Fibroblast of the aortic adventitia (primary cell): ENCODE measurements around the gene COBLL1. TPM values are rescaled to one million over a fixed set of nuclear protein-coding genes. Genes with fewer than 3 reads are reported as not detected.

ENCODE experiments used
- DNase-seq: peaks from one replicate; pipeline ENCODE4 v3.0.0-alpha.2; 2010; ENCODE audit warnings: low read depth
- H3K4me3 ChIP-seq: 2 replicates; pipeline ENCODE4 v1.5.1; 2011; ENCODE audit warnings: low read depth, mild to moderate bottlenecking, control low read depth, low read length, moderate library complexity
- total RNA-seq: library from RNA; depleted of rRNA; stranded (reverse); fragments of >200 nt; gene quantifications from 2 replicates; pipeline ENCODE4 v1.2.3, GENCODE V29; 2012; ENCODE audit warnings: low replicate concordance
- TF ChIP-seq, protein P1 (sequence below): IDR thresholded peaks from 2 replicates; pipeline ENCODE4 v1.5.1; 2011; ENCODE audit warnings: mild to moderate bottlenecking, low read length, control low read depth, inconsistent platforms; ENCODE audit not compliant: insufficient read depth

The COBLL1 gene
- total RNA-seq, 1 donor, result 18.4 TPM

DNA sequence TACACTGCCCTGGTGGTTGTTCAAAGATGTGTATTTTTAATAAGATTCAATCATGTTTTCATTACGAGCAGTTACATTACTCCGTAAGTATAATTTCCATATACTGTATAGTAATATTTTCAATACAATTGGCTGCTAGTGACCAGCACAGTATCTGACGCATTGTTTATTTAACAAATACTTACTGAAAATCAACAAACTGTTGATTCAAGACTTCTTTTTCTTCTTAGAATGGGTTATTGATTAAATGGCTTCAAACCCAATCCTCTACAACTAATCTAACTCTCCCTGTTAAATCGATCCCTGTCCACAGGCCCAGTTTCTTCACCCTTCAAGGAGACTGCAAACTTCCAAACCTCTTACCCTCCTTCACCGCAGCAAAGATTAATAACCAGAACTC, 18.5 kb downstream of the COBLL1 start:
- no peak for DNase-seq
- TF ChIP-seq, protein P1, sequence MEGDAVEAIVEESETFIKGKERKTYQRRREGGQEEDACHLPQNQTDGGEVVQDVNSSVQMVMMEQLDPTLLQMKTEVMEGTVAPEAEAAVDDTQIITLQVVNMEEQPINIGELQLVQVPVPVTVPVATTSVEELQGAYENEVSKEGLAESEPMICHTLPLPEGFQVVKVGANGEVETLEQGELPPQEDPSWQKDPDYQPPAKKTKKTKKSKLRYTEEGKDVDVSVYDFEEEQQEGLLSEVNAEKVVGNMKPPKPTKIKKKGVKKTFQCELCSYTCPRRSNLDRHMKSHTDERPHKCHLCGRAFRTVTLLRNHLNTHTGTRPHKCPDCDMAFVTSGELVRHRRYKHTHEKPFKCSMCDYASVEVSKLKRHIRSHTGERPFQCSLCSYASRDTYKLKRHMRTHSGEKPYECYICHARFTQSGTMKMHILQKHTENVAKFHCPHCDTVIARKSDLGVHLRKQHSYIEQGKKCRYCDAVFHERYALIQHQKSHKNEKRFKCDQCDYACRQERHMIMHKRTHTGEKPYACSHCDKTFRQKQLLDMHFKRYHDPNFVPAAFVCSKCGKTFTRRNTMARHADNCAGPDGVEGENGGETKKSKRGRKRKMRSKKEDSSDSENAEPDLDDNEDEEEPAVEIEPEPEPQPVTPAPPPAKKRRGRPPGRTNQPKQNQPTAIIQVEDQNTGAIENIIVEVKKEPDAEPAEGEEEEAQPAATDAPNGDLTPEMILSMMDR, result no peak
- H3K4me3 ChIP-seq, result no peak overlapping the region

DNA sequence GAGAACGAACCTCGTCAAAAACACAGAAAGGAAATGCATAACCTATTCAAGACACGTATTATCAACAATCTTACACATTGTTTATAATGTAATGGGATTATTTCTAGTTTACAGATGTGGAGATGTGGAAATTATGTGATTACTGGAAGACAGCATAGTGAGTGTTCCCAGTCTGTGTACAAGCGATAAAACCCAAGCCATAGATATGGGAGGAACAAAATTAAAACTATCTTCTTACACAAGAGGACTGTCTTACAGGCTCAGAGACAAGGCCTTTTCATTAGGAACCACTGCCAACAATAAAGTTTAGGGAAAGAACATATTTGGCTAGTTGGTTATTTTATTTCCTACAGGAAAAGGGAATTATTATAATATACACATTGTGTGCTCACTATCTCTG, 20.3 kb downstream of the COBLL1 start:
- DNase-seq, result no peak
- H3K4me3 ChIP-seq, result no peak overlapping the region
- TF ChIP-seq, protein P1, result no peak

DNA sequence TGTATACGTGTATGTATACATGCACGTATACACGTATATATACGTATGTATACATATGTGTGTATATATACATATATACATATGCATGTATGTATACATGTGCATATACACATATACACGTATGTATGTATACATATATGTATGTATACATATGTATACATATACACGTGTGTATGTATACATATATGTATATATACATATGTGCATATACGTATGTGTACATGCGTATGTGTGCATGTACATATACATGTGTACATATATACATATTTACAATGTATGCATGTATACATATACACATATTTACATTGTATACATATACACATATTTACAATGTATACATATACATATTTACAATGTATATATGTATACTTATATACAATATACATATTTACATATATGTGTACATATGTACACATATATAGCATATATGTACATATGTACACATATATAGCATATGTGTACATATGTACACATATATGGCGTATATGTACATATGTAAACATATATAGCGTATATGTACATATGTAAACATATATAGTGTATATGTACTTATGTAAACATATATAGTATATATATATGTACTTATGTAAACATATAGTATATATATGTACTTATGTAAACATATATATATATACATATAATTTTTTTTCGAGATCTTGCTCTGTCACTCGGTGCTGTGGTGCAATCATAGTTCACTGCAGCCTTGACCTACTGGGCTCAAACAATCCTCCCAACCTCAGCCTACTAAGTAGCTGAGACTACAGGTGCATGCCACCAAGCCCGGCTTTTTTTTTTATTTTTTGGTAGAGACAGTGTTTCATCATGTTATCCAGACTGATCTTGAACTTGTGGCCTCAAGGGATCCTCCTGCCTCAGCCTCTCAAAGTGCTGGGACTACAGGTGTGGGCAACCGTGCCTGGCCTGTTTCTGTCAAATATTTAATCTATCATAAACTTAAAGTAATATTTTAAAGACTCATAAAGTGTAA, 23.2 kb downstream of the COBLL1 start:
- no peak for DNase-seq
- TF ChIP-seq, protein P1, result no peak
- no peak overlapping the region for H3K4me3 ChIP-seq

DNA sequence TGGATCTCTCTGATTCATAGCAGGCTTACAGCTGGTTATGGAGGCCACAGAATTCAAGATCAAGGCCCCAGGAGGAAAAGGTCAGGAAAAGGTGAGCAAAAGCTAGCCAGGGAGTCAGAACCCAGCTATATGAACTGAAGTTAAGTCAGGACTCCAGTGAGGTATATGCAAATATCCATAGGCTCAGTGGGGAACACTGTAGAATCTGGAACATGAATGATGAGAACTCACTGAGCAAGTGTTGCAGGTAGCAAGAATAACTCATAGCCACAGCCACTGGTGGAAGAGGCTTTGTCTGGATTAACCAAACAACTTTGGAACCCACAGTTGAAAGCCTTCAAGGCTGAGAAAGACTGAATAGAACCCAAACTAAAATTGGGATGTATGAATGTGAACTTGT, 24.7 kb downstream of the COBLL1 start:
- TF ChIP-seq, protein P1, result no peak
- H3K4me3 ChIP-seq, result no peak overlapping the region
- no peak for DNase-seq

DNA sequence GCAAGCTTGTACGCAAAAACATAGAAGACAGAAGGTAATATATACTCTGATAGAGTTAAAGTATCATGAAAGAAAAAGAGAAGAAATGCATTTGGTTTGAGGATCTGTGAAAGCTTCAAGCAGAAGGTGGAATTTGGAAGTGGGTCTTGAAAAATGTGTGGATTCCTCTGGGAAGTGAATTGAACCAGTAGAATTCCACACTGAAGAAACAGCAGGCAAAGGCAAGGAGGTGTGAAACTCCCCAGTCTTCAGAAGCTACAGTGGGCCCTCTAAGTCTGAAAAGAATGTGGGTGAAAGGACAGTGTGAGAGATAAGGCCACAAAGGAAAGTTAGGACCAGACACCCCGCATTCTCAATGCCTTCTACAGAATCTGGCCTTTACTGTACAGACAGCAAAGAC, 25.6 kb downstream of the COBLL1 start:
- H3K4me3 ChIP-seq, result no peak overlapping the region
- TF ChIP-seq, protein P1, result no peak
- DNase-seq, result no peak

DNA sequence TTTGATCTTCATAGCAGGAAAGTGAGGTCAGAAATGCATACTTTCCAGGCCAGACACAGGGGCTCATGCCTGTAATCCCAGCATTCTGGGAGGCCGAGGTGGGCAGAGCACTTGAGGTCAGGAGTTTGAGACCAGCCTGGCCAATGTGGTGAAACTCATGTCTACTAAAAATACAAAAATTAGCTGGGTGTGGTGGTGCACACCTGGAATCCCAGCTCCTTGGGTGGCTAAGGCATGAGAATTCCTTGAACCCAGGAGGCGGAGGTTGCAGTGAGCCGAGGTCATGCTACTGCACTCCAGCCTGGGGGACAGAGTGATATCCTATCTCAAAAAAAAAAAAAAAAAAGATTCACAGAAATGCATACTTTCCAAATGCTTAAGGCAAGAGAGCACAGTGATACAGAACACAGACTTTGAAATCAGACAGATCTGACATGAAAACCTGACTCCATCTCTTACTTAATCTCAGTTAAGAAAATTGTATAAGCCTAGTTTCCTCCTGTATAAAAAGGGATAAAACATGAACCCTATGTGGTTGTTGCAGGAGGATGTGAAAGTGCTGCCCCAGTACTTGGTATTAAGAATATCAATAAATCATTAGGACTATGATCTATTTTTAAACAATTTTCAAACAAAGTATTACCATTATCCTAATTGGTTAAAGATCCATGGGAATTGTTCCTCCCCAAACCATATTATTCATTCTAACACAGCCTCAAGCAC, 26.4 kb downstream of the COBLL1 start:
- TF ChIP-seq, protein P1, result no peak
- H3K4me3 ChIP-seq, result no peak overlapping the region
- DNase-seq, result no peak
